Choroid plexus epithelial cell (primary cell): ENCODE results near the gene GPR25.

Experiments
- DNase-seq: peaks from one replicate; pipeline ENCODE4 v3.0.0-alpha.2; 2010; ENCODE audit warnings: low read depth
- H3K4me3 ChIP-seq: 2 replicates; pipeline ENCODE4 v1.5.1; 2011; ENCODE audit warnings: low read depth, mild to moderate bottlenecking, control low read depth, low read length, moderate library complexity
- CTCF ChIP-seq: conservative IDR thresholded peaks from 2 replicates; pipeline ENCODE4 v1.5.1; 2011; ENCODE audit warnings: low read depth, mild to moderate bottlenecking, control low read depth, inconsistent platforms, low read length, moderate library complexity

GPR25 gene

GRCh38 chr1:200862713-200863415, 9.9 kb upstream of the GPR25 start:
- no peak overlapping the region for H3K4me3 ChIP-seq
- DNase-seq = no peak
- TF ChIP-seq CTCF = no peak

- H3K4me3 ChIP-seq = no peak overlapping the region
- no peak for TF ChIP-seq CTCF
- DNase-seq = no peak
Measured at GRCh38 chr1:200866116-200866515, 6.7 kb upstream of the GPR25 start.

- peak; percentile 45 for DNase-seq
- TF ChIP-seq CTCF = no peak
- H3K4me3 ChIP-seq = no peak overlapping the region
Measured at GRCh38 chr1:200866521-200866920, 6.3 kb upstream of the GPR25 start.

- no peak for TF ChIP-seq CTCF
- peak; percentile 74 for DNase-seq
- no peak overlapping the region for H3K4me3 ChIP-seq
Measured at GRCh38 chr1:200867018-200867811, 5.6 kb upstream of the GPR25 start.

GRCh38 chr1:200869376-200869752, 3.4 kb upstream of the GPR25 start:
- DNase-seq = no peak
- no peak overlapping the region for H3K4me3 ChIP-seq
- no peak for TF ChIP-seq CTCF

GRCh38 chr1:200869753-200870391, 2.9 kb upstream of the GPR25 start:
- no peak for DNase-seq
- no peak overlapping the region for H3K4me3 ChIP-seq
- no peak for TF ChIP-seq CTCF
